SU-DHL-6 (cell line): ENCODE results near the gene CFAP69.

ENCODE experiments used
- H2AFZ ChIP-seq: fragments of 200-600 bp; sonication (generic); 2 replicates; pipeline ENCODE4 v1.6.1; 2014; ENCODE audit warnings: low read depth, mild to moderate bottlenecking, moderate library complexity, mixed read lengths, antibody characterized with exemption, low read length; ENCODE audit not compliant: severe bottlenecking
- H3F3A ChIP-seq: fragments of 200-600 bp; shearing (Covaris generic); 2 replicates; pipeline ENCODE4 v1.6.0; 2016; ENCODE audit warnings: antibody characterized with exemption, mild to moderate bottlenecking; ENCODE audit not compliant: insufficient read depth
- H3K27ac ChIP-seq: fragments of 200-600 bp; sonication (generic); 2 replicates; pipeline ENCODE4 v1.5.1; 2016; ENCODE audit warnings: low read depth, mild to moderate bottlenecking, low read length, moderate library complexity, mixed read lengths
- H3K27me3 ChIP-seq: fragments of 200-600 bp; sonication (generic), shearing (Covaris generic); 2 replicates; pipeline ENCODE4 v1.6.0; 2014; ENCODE audit warnings: mild to moderate bottlenecking, low read length
- H3K36me3 ChIP-seq: fragments of 200-600 bp; sonication (generic); 2 replicates; pipeline ENCODE4 v1.6.1; 2014; ENCODE audit warnings: mild to moderate bottlenecking, low read length, mixed read lengths
- H3K4me2 ChIP-seq: fragments of 300-600, 200-600 bp; shearing (Covaris generic), sonication (generic); 2 replicates; pipeline ENCODE4 v1.6.0; 2014; ENCODE audit warnings: low read length, low read depth, mild to moderate bottlenecking; ENCODE audit not compliant: poor library complexity, severe bottlenecking
- H3K4me3 ChIP-seq: fragments of 200-600 bp; sonication (generic); 2 replicates; pipeline ENCODE4 v1.5.1; 2014; ENCODE audit warnings: antibody characterized with exemption, low read length, mild to moderate bottlenecking, mixed read lengths; ENCODE audit not compliant: insufficient read depth, poor library complexity, severe bottlenecking
- H3K79me2 ChIP-seq: fragments of 200-600 bp; sonication (generic); 2 replicates; pipeline ENCODE4 v1.6.1; 2014; ENCODE audit warnings: mild to moderate bottlenecking, low read length, moderate library complexity; ENCODE audit not compliant: insufficient read depth
- H3K9ac ChIP-seq: fragments of 200-600 bp; sonication (generic); 2 replicates; pipeline ENCODE4 v1.7.0; 2014; ENCODE audit warnings: mild to moderate bottlenecking, low read length
- H3K9me2 ChIP-seq: fragments of 200-600 bp; sonication (generic); replicated peaks from 2 replicates; pipeline ENCODE4 v1.6.1; 2014; ENCODE audit warnings: low read length; ENCODE audit not compliant: insufficient read depth
- H3K9me3 ChIP-seq: fragments of 200-600 bp; sonication (generic); 2 replicates; pipeline ENCODE4 v1.6.1; 2014; ENCODE audit warnings: low read length, mixed read lengths; ENCODE audit not compliant: insufficient read depth
- H4K20me1 ChIP-seq: fragments of 200-600 bp; sonication (generic); 2 replicates; pipeline ENCODE4 v1.6.1; 2014; ENCODE audit warnings: low read depth, mild to moderate bottlenecking, antibody characterized with exemption, low read length, moderate library complexity, mixed read lengths
- CTCF ChIP-seq: fragments of 200-600 bp; sonication (generic); IDR thresholded peaks from one replicate; pipeline ENCODE4 v1.5.1; 2017; ENCODE audit warnings: antibody characterized with exemption, mild to moderate bottlenecking, low read length, moderate library complexity; ENCODE audit not compliant: insufficient read depth, poor library complexity, severe bottlenecking
- EZH2phosphoT487 ChIP-seq: fragments of 200-600 bp; sonication (generic), shearing (Covaris generic); conservative IDR thresholded peaks from 2 replicates; pipeline ENCODE4 v1.6.1; 2018; ENCODE audit warnings: mild to moderate bottlenecking, antibody characterized with exemption, low read length, moderate library complexity, mixed read lengths

Gene CFAP69

GRCh38 chr7:90238022-90238421 is 7.0 kb upstream of the CFAP69 start:
- H3K36me3 ChIP-seq, result no peaks in the 10 kb centered on the region
- no peaks in the 10 kb centered on the region for H3K9me3 ChIP-seq
- H3K4me3 ChIP-seq, result no peak overlapping the region
- no peaks in the 10 kb centered on the region for H3K9me2 ChIP-seq
- H3K79me2 ChIP-seq, result no peaks in the 10 kb centered on the region
- no peaks in the 10 kb centered on the region for H3F3A ChIP-seq
- no peaks in the 10 kb centered on the region for H3K27me3 ChIP-seq
- no peak overlapping the region for H2AFZ ChIP-seq
- H3K4me2 ChIP-seq, result no peak overlapping the region
- TF ChIP-seq EZH2phosphoT487 (no peak), CTCF (no peak)
- H4K20me1 ChIP-seq, result no peaks in the 10 kb centered on the region
- H3K9ac ChIP-seq, result no peak overlapping the region
- H3K27ac ChIP-seq, result no peak overlapping the region

- TF ChIP-seq EZH2phosphoT487 (no peak), CTCF (no peak)
- Histone ChIP-seq H3K27ac (no peak overlapping the region), H4K20me1 (no peaks in the 10 kb centered on the region), H3F3A (no peaks in the 10 kb centered on the region), H3K79me2 (no peaks in the 10 kb centered on the region), H3K9ac (no peak overlapping the region), H3K9me3 (no peaks in the 10 kb centered on the region), H3K4me3 (no peak overlapping the region), H3K27me3 (no peaks in the 10 kb centered on the region), H3K4me2 (no peak overlapping the region), H2AFZ (no peak overlapping the region), H3K36me3 (no peaks in the 10 kb centered on the region), H3K9me2 (no peaks in the 10 kb centered on the region)
These were observed 6.4 kb upstream of the CFAP69 start for GRCh38 chr7:90238583-90238982.

- no peak for TF ChIP-seq EZH2phosphoT487
- no peak for TF ChIP-seq CTCF
- H3K4me3 ChIP-seq, result no peak overlapping the region
These were observed 5.9 kb upstream of the CFAP69 start for GRCh38 chr7:90239050-90239449.

More at GRCh38 chr7:90239050-90239449, 5.9 kb upstream of the CFAP69 start:
- no peak overlapping the region for H3K27ac ChIP-seq
- H3K27me3 ChIP-seq, result no peaks in the 10 kb centered on the region
- H3K9ac ChIP-seq, result no peak overlapping the region
- peak overlapping the region; percentile 26 for H3K4me2 ChIP-seq
- no peaks in the 10 kb centered on the region for H3K9me3 ChIP-seq
- H4K20me1 ChIP-seq, result no peaks in the 10 kb centered on the region
- no peaks in the 10 kb centered on the region for H3K9me2 ChIP-seq
- H3K79me2 ChIP-seq, result no peaks in the 10 kb centered on the region
- no peaks in the 10 kb centered on the region for H3K36me3 ChIP-seq
- H3F3A ChIP-seq, result no peaks in the 10 kb centered on the region
- H2AFZ ChIP-seq, result no peak overlapping the region
